Retinal pigment epithelial cell (primary cell): ENCODE results near the gene NXPH3.
"Not testable (repeated sequence)": the region's sequence is repeated elsewhere in the genome, so short reads cannot be mapped to it uniquely, and the experiment has no call there.

Experiments used
- DNase-seq: peaks from one replicate; pipeline ENCODE4 v3.0.0-alpha.2; 2010; ENCODE audit warnings: low read depth
- H3K4me3 ChIP-seq: 2 replicates; pipeline ENCODE4 v1.5.1; 2011; ENCODE audit warnings: mild to moderate bottlenecking, low read length, control low read depth, moderate library complexity
- CTCF ChIP-seq: conservative IDR thresholded peaks from 2 replicates; pipeline ENCODE4 v1.5.1; 2011; ENCODE audit warnings: low read depth, low read length, control low read depth, inconsistent platforms

Gene NXPH3

GRCh38 chr17:49549691-49550678, 25.7 kb upstream of the NXPH3 start:
- DNase-seq, result no peak
- H3K4me3 ChIP-seq, result no peak overlapping the region
- no peak for TF ChIP-seq CTCF

GRCh38 chr17:49550764-49551163, 24.9 kb upstream of the NXPH3 start:
- not testable (repeated sequence) for DNase-seq, H3K4me3 ChIP-seq

GRCh38 chr17:49551221-49552069, 24.2 kb upstream of the NXPH3 start:
- TF ChIP-seq CTCF, result no peak
- DNase-seq, result no peak
- H3K4me3 ChIP-seq, result no peak overlapping the region

GRCh38 chr17:49552070-49552751, 23.5 kb upstream of the NXPH3 start:
- no peak overlapping the region for H3K4me3 ChIP-seq
- DNase-seq, result no peak
- TF ChIP-seq CTCF, result no peak

- H3K4me3 ChIP-seq, result no peak overlapping the region
- no peak for TF ChIP-seq CTCF
- no peak for DNase-seq
Observed at GRCh38 chr17:49553676-49554335, 21.9 kb upstream of the NXPH3 start.

GRCh38 chr17:49554694-49555494, 20.8 kb upstream of the NXPH3 start:
- TF ChIP-seq CTCF, result no peak

More at GRCh38 chr17:49554694-49555494, 20.8 kb upstream of the NXPH3 start:
- DNase-seq, result no peak
- H3K4me3 ChIP-seq, result no peak overlapping the region
